ENCODE measurements around the gene GPC6.

GRCh38 chr13:94168783-94169453 is 942.3 kb downstream of the GPC6 start:
- TF ChIP-seq POLR2A (IDR thresholded peaks at IDR 0.05) (no peak), CTCF (IDR thresholded peaks at IDR 0.05) (no peak)

Measured in uterus (tissue), 2 donors.